ENCODE measurements around the gene STXBP6.

STXBP6 gene

GRCh38 chr14:24979725-24980239 lies 70.2 kb downstream of the STXBP6 start:
- no peak for TF ChIP-seq CTCF (conservative IDR thresholded peaks at IDR 0.05; ENCODE audit: low read depth, low read length)
- no peak overlapping the region for H3K4me3 ChIP-seq (ENCODE audit: low read depth, low read length)

GRCh38 chr14:24978862-24979724 lies 70.9 kb downstream of the STXBP6 start:
- DNase-seq (ENCODE audit: low read depth), result no peak
- no peak for TF ChIP-seq CTCF (conservative IDR thresholded peaks at IDR 0.05; ENCODE audit: low read depth, low read length)
- H3K4me3 ChIP-seq (ENCODE audit: low read depth, low read length), result no peak overlapping the region

More at GRCh38 chr14:24979725-24980239, 70.2 kb downstream of the STXBP6 start:
- DNase-seq (ENCODE audit: low read depth), result no peak

- DNase-seq (ENCODE audit: low read depth), result no peak
- H3K4me3 ChIP-seq (ENCODE audit: low read depth, low read length), result no peak overlapping the region
- TF ChIP-seq CTCF (conservative IDR thresholded peaks at IDR 0.05; ENCODE audit: low read depth, low read length), result no peak
These were observed 73.3 kb downstream of the STXBP6 start for GRCh38 chr14:24976602-24977001.

GRCh38 chr14:24975393-24975792 lies 74.6 kb downstream of the STXBP6 start:
- TF ChIP-seq CTCF (conservative IDR thresholded peaks at IDR 0.05; ENCODE audit: low read depth, low read length), result no peak
- DNase-seq (ENCODE audit: low read depth), result no peak
- no peak overlapping the region for H3K4me3 ChIP-seq (ENCODE audit: low read depth, low read length)

GRCh38 chr14:24974591-24975374 lies 75.2 kb downstream of the STXBP6 start:
- TF ChIP-seq CTCF (conservative IDR thresholded peaks at IDR 0.05; ENCODE audit: low read depth, low read length), result no peak
- DNase-seq (ENCODE audit: low read depth), result no peak
- H3K4me3 ChIP-seq (ENCODE audit: low read depth, low read length), result no peak overlapping the region

- no peak for DNase-seq (ENCODE audit: low read depth)
- TF ChIP-seq CTCF (conservative IDR thresholded peaks at IDR 0.05; ENCODE audit: low read depth, low read length), result no peak
- no peak overlapping the region for H3K4me3 ChIP-seq (ENCODE audit: low read depth, low read length)
These were observed 77.1 kb downstream of the STXBP6 start for GRCh38 chr14:24972844-24973243.
